ENCODE measurements around the gene ZNF821.
"Not testable (repeated sequence)": the region's sequence is repeated elsewhere in the genome, so short reads cannot be mapped to it uniquely, and the experiment has no call there.

Gene ZNF821

DNA sequence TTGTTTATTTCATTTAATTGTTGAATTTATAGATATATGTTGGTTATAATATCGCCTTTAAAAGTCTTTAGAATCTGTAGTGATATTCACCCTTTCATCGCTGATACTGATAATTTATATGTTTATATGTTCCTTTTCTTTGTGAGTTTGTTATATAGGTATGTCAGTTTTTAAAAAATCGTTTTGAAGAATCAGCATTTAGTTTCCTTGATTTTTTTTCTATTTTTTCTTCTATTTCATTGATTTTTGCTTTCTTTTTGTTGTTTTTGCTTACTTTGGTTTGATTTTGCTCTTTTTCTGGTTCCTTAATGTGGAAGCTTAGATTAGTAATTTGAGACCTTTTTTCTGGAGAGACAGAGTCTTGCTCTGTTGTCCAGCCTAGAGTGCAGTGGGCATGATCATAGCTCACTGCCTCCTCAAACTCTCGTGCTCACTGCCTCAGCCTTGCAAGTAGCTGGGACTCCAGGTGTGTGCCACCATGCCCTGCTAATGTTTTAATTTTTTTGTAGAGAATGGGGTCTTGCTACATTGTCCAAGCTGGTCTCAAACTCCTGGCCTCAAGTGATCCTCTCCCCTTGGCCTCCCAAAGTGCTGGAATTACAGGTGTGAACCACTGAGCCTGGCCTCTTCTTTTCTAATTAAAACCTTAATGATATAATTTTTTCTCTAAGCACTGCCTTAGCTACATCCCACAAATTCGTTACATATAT is 18.8 kb upstream of the ZNF821 start:
- no peak for DNase-seq (ENCODE audit: low read depth in 2 of 2)

DNA sequence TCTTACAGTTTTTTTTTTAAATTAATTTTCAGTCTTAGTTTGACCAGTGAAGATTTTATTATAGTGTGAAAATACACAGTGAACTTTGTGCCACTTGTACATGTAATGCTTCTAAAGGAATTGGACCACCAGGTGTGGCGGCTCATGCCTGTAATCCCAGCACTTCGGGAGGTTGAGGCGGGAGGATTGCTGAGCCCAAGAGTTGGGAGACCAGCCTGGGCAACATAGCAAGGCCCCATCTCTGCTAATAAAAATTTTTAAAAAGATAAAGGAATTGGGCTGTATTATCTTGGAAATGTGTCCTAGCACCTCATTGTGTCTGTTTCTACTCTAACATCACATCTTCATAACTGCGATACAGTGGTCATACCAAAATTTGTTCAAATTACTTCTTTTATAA is 15.2 kb upstream of the ZNF821 start:
- DNase-seq (ENCODE audit: low read depth in 2 of 2), result no peak

DNA sequence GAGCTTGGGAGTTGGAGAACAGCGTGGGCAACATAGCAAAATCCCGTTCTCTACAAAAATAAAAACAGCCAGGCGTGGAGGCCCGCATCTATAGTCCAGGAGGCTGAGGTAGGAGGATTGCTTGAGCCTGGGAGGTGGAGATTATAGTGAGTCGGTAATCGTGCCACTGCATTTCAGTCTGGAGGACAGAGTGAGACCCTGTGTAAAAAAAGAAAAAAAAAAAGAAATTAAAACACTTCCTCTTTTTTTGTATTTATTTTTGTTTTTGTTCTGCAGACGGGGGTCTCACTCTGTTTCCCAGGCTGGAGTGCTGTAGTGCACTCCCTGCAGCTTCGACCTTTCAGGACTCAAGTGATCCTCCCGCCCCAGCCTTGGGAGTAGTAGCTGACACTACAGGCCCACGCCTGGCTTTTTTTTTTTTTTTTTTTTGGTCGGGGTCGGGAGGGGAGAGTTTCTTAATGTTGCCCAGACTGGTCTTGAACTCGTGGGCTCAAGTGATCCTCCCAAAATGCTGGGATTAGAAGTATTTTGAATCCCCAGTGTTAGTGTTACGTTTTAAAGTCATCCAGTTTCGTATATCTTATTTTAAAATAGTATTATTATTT is 12.9 kb upstream of the ZNF821 start:
- DNase-seq (ENCODE audit: low read depth in 2 of 2), result no peak

DNA sequence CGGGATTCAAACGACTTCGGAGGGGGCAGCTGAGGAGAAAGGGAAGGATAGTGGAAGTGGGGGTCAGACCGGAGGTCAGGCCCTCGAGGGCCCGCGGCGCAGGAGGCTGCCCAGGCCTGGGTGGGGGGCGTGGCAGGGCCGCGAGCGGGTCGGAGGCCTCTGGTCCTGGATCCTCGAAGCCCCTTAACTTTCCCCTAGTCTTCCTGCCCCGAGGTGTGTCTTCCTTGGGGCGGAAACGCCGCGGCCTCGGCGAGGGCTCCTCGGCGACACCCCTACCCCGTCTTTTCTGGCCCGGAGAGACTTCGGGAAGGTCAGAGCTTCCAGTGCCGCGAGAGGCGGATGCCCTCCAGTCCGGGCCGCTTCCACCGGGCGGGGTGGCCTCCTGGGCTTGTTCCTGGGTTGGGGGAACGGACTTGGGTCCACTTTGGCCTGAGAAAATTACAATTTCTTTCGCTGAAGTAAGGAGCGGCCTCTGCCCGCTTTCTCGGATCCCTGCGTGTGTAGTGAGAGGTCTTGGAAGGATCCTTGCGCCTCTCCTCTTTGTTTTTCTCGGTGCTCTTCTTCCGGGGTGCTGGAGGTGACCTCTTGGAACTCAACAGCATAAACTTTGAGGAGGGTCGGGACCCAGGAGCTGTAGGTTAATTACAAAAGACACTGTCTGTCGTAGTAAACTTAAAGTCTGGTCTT is 11.8 kb upstream of the ZNF821 start:
- peak in 1 of 2 experiments; percentile 8 for DNase-seq (ENCODE audit: low read depth in 2 of 2)

DNA sequence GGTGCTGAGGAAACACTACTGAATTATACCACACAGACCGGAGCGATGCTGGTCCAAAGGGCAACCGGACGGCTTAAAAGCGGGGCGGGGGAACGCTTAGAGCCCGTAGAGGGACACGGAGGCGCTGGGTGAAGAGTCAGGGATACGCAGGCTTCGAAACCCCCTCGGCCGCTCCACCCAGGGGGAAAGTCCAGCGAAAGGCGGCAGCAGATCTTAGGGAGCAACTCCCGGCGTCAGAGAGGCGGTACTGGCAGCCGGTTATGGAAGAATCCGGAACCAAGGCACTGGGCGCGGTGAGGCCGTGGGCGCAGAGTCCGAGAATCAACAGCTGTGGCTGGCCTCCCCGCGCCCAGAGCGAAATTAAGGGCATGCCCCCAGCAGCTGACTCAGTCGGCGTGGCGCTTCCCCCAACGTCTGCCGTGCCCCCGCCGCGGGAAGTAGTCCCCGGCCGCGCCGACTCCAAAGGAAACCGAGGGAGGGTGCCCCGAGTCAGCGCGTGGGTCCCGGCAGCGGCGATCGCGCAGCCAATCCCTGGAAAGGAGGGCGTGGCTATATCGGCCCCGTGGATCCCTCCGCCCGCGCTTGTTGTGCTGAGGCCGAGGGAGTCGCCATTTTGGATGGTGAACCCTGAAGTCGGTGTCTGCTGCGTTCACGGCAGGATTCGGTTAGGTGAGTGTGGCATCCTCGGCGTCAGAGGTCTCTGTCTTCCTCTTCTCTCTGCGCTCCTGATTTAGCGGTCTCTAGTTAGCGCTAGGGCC is 11.1 kb upstream of the ZNF821 start, which contains the start of gene IST1:
Gene IST1, plus strand, starts transcription at position 611 of the 758 bp plus-strand sequence. CDS start 20,110 bp downstream, outside the sequence.
- peak; percentile 97 for DNase-seq (ENCODE audit: low read depth in 2 of 2)

DNA sequence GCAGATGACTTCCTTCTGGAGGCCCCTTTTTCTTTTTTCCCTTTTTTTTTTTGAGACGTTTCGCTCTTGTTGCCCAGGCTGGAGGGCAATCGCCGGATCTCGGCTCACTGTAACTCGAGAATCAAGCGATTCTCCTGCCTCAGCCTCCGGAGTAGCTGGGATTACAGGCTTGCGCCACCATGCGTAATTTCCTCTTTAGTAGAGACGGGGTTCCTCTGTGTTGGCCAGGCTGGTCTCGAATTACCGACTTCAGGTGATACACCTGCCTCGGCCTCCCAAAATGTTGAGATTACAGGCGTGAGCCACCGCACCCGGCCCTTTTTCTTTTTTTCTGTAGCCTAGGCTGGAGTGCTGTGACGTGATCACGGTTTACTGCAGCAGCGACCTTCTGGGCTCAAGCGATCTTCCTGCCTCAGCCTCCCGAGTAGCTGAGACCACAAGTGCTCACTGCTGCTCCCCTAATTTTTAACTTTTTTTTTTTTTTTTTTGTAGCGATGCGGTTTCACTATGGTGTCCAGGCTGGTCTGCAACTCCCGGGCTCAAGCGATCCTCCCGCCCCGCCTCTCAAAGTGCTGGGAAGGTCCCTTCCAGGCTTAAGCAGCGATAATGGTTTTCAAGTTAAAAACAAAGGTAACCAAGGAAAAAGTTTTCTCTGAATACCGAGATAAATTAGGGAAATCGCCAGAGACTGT is 10.4 kb upstream of the ZNF821 start:
- peak in 1 of 2 experiments; percentile 14 for DNase-seq (ENCODE audit: low read depth in 2 of 2)

DNA sequence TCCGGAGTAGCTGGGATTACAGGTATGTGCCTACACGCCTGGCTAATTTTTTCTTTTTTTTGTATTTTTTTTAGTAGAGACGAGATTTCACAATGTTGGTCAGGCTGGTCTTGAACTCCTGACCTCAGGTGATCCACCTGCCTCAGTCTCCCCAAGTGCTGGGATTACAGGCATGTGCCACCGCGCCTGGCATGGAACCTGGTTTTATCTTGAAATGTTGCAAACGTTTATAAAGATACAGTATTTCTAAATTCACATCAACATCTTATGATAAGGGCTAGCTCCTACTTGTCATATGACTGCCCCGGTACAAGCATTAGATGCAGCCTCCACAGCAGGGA is 9.9 kb upstream of the ZNF821 start:
- no peak for DNase-seq (ENCODE audit: low read depth in 2 of 2)

DNA sequence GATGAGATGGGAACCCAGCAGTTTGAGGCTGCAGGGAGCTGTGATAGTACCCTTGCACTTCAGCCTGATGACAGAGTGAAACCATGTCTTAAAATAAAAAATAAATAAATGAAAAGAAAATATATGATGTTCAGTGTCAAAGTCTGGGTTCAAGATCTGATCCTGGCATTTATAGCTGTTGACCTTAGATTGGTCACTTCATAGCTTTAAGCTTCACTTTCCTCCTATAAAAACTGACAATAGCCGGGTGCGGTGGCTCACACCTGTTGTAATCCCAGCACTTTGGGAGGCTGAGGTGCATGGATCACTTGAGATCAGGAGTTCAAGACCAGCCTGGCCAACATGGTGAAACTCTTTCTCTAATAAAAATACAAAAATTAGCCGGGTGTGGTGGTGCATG is 5.2 kb upstream of the ZNF821 start:
- DNase-seq (ENCODE audit: low read depth in 2 of 2), result no peak

DNA sequence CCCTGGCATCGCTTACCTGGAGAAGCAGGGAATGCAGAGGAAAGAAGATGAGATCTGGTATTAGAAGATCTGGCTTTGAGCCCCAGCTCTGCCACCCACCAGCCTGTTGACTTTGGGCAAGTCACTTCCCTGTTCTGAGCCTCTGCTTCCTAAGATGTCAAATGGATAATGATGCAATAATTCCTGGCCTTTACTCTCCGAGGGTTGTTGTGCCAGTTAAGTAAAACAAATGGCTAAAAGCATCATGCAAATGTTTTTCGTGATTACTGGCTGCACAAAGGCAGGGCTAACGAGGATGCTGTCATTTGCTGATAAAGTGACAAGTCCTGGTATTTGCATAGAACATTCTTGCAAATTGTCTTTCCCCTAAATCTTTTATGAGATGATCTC is 1.3 kb upstream of the ZNF821 start:
- DNase-seq (ENCODE audit: low read depth in 2 of 2), result no peak

DNA sequence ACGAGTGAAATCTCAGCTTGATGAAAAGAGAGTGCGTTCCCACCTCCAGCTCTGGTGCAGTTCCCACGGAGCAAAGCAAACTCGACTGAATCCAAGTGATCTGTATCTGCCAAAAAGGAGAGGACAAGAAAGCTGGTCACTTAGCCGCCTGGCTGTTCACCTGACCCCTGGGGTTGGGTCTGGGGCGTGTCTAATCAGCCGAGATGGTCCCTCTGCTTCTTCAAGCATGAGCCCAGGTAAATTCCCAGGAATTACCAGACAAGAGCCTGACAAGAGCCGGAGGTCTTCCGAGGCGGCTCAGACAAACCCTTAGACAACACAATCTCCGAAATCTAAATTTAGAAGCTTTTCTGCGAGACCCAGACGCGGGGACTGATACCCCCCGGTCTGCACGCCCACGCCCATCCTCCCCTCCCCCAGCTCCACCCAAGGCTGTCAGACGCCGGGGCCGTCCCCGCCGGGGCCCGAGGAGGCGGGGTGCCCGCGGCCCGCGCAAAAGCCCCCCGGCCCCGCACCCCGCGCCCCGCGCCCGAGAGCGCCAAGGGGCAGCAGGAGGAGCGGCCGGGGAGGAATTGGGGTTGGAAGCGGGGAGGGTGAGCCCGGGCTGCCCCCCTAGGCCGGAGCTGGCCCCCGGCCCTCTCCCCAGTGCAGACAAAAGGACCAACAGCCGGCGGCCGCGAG is 674 bp downstream of the ZNF821 start:
- no peak for DNase-seq (ENCODE audit: low read depth in 2 of 2)

DNA sequence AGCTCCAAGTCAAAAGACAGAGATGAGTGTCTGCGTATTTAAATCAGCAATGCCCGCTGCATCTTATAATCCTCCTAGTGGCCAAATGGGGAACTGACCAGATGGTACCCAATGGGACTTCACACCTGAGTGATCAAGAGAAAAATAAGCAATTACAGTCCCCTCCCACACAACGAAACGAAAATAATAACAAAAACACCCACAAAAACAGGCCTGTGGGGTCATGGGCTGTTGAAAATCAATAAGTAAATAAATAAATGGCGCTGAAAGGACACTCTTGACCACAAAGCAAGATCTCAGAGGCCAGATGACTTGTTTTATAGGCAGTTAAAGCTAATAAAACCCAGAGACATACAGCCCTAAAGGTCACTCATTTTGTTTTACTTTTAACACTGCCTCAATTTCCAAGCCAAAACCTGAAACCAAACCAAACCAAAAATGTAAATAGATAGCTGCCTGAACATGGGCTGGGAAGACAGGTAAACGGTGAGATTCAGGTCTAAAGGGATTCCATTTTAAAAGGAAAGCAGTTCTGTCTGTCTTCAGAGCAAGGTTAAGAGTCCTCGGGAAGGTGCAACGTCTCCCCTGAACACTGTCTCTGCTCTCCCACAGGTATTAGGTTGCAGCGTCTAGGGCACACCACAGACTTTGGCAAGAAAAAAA is 1.3 kb downstream of the ZNF821 start:
- peak in 1 of 2 experiments; percentile 36 for DNase-seq (ENCODE audit: low read depth in 2 of 2)

DNA sequence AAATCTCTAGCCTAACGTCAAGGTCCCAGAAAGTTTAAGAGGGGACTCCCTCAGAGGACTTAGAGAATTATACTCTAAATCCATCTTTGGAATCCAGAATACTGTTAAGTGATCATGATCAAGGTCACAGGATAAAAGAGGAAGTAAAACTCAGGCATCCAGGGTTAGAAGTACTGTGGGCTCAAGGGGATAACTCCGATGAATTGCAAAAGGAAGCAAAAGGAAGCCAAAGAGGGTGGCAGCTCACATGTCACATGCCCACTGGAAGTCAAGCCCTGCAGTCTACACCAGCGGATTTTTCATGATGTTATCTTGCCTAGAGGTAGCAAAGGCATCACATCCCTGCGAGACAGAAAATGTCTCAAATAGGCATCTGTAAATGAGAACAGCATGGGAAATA is 3.8 kb downstream of the ZNF821 start:
- DNase-seq (ENCODE audit: low read depth in 2 of 2), result no peak

DNA sequence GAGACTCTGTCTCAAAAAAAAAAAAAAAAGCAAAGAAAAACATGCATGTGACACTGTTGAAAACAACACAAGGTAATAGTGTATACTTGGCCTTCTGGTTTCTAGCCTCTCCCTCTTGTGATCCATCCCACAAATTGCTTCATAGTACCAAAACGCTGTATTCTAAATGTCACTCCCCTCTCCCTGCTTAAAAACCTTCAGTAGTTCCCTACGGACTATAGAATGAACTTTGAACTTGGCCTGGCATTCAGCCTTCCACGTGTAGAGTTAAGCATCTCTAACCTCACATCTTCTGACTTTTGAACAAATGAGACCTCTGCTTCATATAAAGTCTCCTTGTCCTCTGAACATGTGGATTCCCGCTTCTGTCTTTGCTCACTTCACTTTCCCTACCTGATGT is 5.1 kb downstream of the ZNF821 start:
- no peak for DNase-seq (ENCODE audit: low read depth in 2 of 2)

DNA sequence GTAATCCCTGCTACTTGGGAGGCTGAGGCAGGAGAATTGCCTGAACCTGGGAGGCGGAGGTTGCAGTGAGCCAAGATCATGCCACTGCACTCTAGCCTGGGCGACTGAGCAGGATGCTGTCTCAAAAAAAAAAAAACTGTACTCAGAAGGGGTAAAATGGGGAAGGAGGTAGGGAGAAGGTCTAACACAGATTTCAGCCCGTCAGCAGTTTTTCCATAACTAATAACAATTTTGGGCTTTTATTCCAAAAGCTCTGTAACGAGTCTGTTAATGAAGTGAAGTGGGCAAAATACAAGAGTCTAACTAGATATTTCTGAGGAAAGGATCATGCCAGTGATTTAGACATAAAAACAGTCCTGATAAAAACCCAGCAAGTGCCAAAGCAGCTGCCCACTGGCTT is 10.8 kb downstream of the ZNF821 start:
- no peak for DNase-seq (ENCODE audit: low read depth in 2 of 2)

DNA sequence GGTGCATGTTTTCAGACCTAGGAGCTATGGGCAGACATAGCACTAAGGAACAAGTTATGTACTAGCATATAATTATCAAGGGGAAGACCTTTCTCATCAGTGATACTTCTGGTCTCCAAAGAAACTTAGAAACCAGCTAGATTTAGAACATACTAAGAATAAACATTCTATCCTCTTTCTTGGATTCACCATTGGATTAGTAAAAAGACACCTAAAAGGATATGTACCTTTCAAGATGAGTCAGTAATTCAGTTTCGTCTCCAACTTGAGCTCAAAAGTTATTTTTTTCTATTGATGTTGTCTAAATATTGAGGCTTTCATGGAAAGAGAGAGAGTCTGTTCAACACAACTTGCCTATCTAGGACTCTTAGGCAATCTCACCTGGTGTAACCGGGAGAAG is 13.2 kb downstream of the ZNF821 start:
- no peak for DNase-seq (ENCODE audit: low read depth in 2 of 2)

DNA sequence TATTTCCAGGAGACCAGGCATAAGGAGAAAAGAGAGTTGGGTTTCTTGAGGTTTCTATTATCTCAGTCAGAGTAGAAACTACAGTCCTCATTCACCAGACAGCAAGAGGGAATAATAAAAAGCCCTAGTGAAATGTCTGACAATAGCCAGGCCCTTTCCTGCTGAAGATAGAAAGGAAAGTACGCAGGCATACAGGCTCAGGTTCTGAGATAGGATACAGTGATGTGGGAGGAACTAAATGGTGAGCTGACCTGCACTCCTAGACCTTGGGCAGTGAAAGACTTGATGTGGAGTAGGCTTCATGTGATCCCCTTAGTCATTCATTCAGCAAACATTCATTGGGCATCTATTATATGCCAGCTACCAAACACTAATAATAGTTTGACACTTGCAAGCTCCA is 14.9 kb downstream of the ZNF821 start:
- no peak for DNase-seq (ENCODE audit: low read depth in 2 of 2)

DNA sequence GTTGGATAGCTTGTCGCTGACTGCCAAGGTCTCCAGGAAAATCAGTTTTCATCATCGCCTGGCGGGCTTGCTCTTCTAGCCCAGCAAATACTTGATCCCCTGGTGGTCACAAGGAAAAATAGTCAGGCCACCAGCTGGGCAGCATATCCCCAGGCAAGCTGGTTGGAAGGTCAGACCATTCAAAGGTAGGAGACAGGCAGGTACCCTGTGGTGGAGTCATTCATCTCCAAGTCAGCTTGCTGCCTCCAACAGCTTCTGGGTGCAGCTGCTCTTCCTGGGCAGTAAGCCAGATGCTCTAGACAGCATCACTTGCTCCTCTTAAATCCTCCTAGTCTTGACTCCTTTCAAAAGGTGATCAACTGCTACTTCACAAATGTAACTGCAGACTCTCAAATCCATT is 16.0 kb downstream of the ZNF821 start:
- no peak for DNase-seq (ENCODE audit: low read depth in 2 of 2)

DNA sequence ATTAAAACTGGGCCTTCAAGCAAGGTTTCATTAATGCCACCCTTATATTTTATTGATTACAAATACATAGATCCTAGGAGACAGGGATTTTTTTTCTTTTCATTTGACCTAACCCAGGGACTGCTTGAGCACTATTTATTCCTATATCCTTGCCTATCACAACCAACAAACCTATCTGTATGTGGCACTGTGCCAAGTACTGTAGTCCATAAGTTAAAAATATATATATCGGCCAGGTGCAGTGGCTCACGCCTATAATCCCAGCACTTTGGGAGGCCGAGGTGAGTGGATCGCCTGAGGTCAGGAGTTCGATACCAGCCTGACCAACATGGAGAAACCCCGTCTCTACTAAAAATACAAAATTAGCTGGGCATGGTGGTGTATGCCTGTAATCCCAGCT is 16.8 kb downstream of the ZNF821 start:
- not testable (repeated sequence) for DNase-seq (ENCODE audit: low read depth in 2 of 2)

DNA sequence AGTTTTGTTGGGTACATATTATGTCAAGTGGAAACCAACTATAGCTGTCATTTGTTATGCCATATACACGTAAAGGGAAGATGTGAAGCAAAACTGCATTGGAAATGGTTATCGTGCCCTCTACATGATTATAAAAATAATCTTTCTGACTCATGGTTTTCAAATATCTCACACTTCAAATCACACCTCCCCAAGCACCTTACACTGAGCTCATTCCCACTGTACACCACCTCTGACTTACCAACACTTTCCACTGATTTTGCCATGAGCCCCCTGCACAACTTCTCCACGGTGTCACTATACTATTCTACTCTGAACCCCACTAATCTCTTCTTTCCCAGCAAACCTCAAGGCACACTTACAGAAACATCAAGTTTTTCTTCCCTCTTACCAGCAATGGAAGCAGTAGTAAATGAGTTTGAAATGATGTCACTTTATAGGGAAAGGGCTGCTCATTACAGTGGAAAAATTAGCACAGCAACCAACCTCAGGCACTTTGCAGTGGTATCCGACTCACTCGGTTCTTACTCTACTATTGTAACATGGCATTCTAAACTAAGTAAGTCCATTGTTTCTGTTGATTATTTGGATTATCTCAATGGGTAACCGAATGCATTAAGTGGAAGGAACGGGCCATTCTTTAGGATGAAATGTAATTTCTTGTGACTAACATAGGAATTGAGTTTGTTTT is 18.7 kb downstream of the ZNF821 start:
- no peak for DNase-seq (ENCODE audit: low read depth in 2 of 2)

DNA sequence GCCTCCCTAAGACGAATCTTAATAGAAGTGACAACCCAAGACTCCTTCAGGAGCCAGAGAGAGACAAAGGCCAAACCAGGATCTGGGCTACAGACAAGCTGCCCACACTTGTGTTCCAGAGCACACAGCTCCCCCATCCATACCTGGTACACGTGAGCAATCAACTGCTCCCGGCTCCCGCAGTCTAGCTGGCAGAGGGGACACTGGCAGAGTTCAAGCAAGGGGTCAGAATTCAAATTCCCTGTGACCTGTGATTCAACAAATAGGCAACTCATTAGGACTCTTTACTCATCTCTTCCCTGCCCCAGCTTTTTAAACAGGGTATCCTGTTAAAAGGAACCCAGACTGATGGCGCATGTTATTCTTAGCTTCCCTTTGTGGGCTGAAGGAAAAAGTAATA is 20.0 kb downstream of the ZNF821 start:
- DNase-seq (ENCODE audit: low read depth in 2 of 2), result no peak
